Activated CD4-positive, alpha-beta T cell treated with anti-CD3 and anti-CD28 coated beads, Interleukin-2, amount 50 U/mL, for 48 hours (primary cell): ENCODE data around the gene IGF2BP3.
"Not testable (repeated sequence)": the region's sequence is repeated elsewhere in the genome, so short reads cannot be mapped to it uniquely, and the experiment has no call there.

Source experiments
- DNase-seq, 2 experiments: peaks; one replicate each; pipeline ENCODE4 v3.0.0-alpha.2; 2020

Gene IGF2BP3

GRCh38 chr7:23336799-23337283 is 133.4 kb downstream of the IGF2BP3 start:
- no peak for DNase-seq

GRCh38 chr7:23336086-23336485 is 134.2 kb downstream of the IGF2BP3 start:
- DNase-seq = no peak

GRCh38 chr7:23335621-23336020 is 134.7 kb downstream of the IGF2BP3 start:
- DNase-seq = no peak

- DNase-seq = no peak
These were observed 135.2 kb downstream of the IGF2BP3 start for GRCh38 chr7:23335136-23335535.

- DNase-seq = no peak
These were observed 135.7 kb downstream of the IGF2BP3 start for GRCh38 chr7:23334482-23335056.

- DNase-seq = no peak
These were observed 136.5 kb downstream of the IGF2BP3 start for GRCh38 chr7:23333671-23334246.

GRCh38 chr7:23332910-23333612 is 137.2 kb downstream of the IGF2BP3 start:
- no peak for DNase-seq

- DNase-seq = no peak
These were observed 138.1 kb downstream of the IGF2BP3 start for GRCh38 chr7:23332193-23332592.

- no peak for DNase-seq
These were observed 139.2 kb downstream of the IGF2BP3 start for GRCh38 chr7:23331132-23331531.

- no peak for DNase-seq
These were observed 154.9 kb downstream of the IGF2BP3 start for GRCh38 chr7:23315366-23315765.

- not testable (repeated sequence) for DNase-seq
These were observed 158.2 kb downstream of the IGF2BP3 start for GRCh38 chr7:23312141-23312540.

- no peak for DNase-seq
These were observed 161.5 kb downstream of the IGF2BP3 start for GRCh38 chr7:23308754-23309153.

GRCh38 chr7:23306936-23307521 is 163.3 kb downstream of the IGF2BP3 start:
- no peak for DNase-seq

GRCh38 chr7:23299770-23300300 is 170.5 kb downstream of the IGF2BP3 start:
- no peak for DNase-seq

GRCh38 chr7:23298885-23299769 is 171.2 kb downstream of the IGF2BP3 start, which contains the start of gene MALSU1:
MALSU1 (plus strand) TSS chr7:23299339; CDS start chr7:23299353, 14 bp downstream.
- peak; percentile 98 to 99 for DNase-seq

GRCh38 chr7:23298141-23298881 is 172.0 kb downstream of the IGF2BP3 start:
- DNase-seq = peak in 1 of 2 experiments; percentile 3

- DNase-seq = no peak
These were observed 174.9 kb downstream of the IGF2BP3 start for GRCh38 chr7:23295401-23295697.

GRCh38 chr7:23294549-23295400 is 175.5 kb downstream of the IGF2BP3 start:
- no peak for DNase-seq

- no peak for DNase-seq
These were observed 176.7 kb downstream of the IGF2BP3 start for GRCh38 chr7:23293500-23294073.

- DNase-seq = no peak
These were observed 177.7 kb downstream of the IGF2BP3 start for GRCh38 chr7:23292623-23293022.
